ENCODE results near the gene AGAP9.
"Not testable (repeated sequence)": the region's sequence is repeated elsewhere in the genome, so short reads cannot be mapped to it uniquely, and the experiment has no call there.

The AGAP9 gene

GRCh38 chr10:47478114-47478513, 45.3 kb downstream of the AGAP9 start:
- not testable (repeated sequence) for H3K27ac Mint-ChIP-seq; H3K4me3 Mint-ChIP-seq; ATAC-seq (replicated peaks); H3K4me1 Mint-ChIP-seq; H3K9me3 Mint-ChIP-seq; DNase-seq; H3K27me3 Mint-ChIP-seq; H3K36me3 Mint-ChIP-seq

GRCh38 chr10:47477078-47477477, 46.4 kb downstream of the AGAP9 start:
- H3K27ac Mint-ChIP-seq; H3K9me3 Mint-ChIP-seq; H3K27me3 Mint-ChIP-seq; H3K4me1 Mint-ChIP-seq; DNase-seq; H3K4me3 Mint-ChIP-seq; H3K36me3 Mint-ChIP-seq; ATAC-seq (replicated peaks): not testable (repeated sequence)

- not testable (repeated sequence) for H3K27me3 Mint-ChIP-seq; H3K4me3 Mint-ChIP-seq; H3K9me3 Mint-ChIP-seq; H3K36me3 Mint-ChIP-seq; H3K27ac Mint-ChIP-seq; ATAC-seq (replicated peaks); H3K4me1 Mint-ChIP-seq; DNase-seq
These were observed 48.3 kb downstream of the AGAP9 start for GRCh38 chr10:47475101-47475500.

- H3K27ac Mint-ChIP-seq; H3K4me1 Mint-ChIP-seq; H3K36me3 Mint-ChIP-seq; H3K27me3 Mint-ChIP-seq; H3K4me3 Mint-ChIP-seq; ATAC-seq (replicated peaks); DNase-seq; H3K9me3 Mint-ChIP-seq: not testable (repeated sequence)
These were observed 49.9 kb downstream of the AGAP9 start for GRCh38 chr10:47473516-47473915.

GRCh38 chr10:47472647-47473046, 50.8 kb downstream of the AGAP9 start:
- H3K27me3 Mint-ChIP-seq, DNase-seq, H3K9me3 Mint-ChIP-seq, H3K4me3 Mint-ChIP-seq, H3K4me1 Mint-ChIP-seq, H3K36me3 Mint-ChIP-seq, H3K27ac Mint-ChIP-seq: not testable (repeated sequence)
- peak in 1 of 2 donors; percentile 67 for ATAC-seq (replicated peaks)

- not testable (repeated sequence) for DNase-seq; H3K9me3 Mint-ChIP-seq; H3K4me3 Mint-ChIP-seq; ATAC-seq (replicated peaks); H3K27ac Mint-ChIP-seq; H3K27me3 Mint-ChIP-seq; H3K36me3 Mint-ChIP-seq; H3K4me1 Mint-ChIP-seq
These were observed 51.4 kb downstream of the AGAP9 start for GRCh38 chr10:47472072-47472471.

- H3K9me3 Mint-ChIP-seq; H3K4me1 Mint-ChIP-seq; H3K4me3 Mint-ChIP-seq; DNase-seq; H3K36me3 Mint-ChIP-seq; H3K27me3 Mint-ChIP-seq; H3K27ac Mint-ChIP-seq; ATAC-seq (replicated peaks): not testable (repeated sequence)
These were observed 54.5 kb downstream of the AGAP9 start for GRCh38 chr10:47468731-47469528.

- not testable (repeated sequence) for H3K9me3 Mint-ChIP-seq; H3K4me3 Mint-ChIP-seq; DNase-seq; H3K4me1 Mint-ChIP-seq; H3K27ac Mint-ChIP-seq; H3K36me3 Mint-ChIP-seq; H3K27me3 Mint-ChIP-seq; ATAC-seq (replicated peaks)
These were observed 55.5 kb downstream of the AGAP9 start for GRCh38 chr10:47467957-47468356.

GRCh38 chr10:47467458-47467857, 56.0 kb downstream of the AGAP9 start:
- H3K4me1 Mint-ChIP-seq; H3K27me3 Mint-ChIP-seq; DNase-seq; H3K36me3 Mint-ChIP-seq; ATAC-seq (replicated peaks); H3K4me3 Mint-ChIP-seq; H3K9me3 Mint-ChIP-seq; H3K27ac Mint-ChIP-seq: not testable (repeated sequence)

GRCh38 chr10:47465216-47465917, 58.1 kb downstream of the AGAP9 start:
- ATAC-seq (replicated peaks); H3K9me3 Mint-ChIP-seq; H3K4me3 Mint-ChIP-seq; H3K27me3 Mint-ChIP-seq; DNase-seq; H3K36me3 Mint-ChIP-seq; H3K4me1 Mint-ChIP-seq; H3K27ac Mint-ChIP-seq: not testable (repeated sequence)

GRCh38 chr10:47462577-47463358, 60.7 kb downstream of the AGAP9 start:
- not testable (repeated sequence) for ATAC-seq (replicated peaks); H3K36me3 Mint-ChIP-seq; H3K4me3 Mint-ChIP-seq; H3K27ac Mint-ChIP-seq; H3K4me1 Mint-ChIP-seq; DNase-seq; H3K9me3 Mint-ChIP-seq; H3K27me3 Mint-ChIP-seq

GRCh38 chr10:47461261-47461687, 62.2 kb downstream of the AGAP9 start:
- not testable (repeated sequence) for H3K27ac Mint-ChIP-seq, H3K9me3 Mint-ChIP-seq, H3K27me3 Mint-ChIP-seq, H3K4me1 Mint-ChIP-seq, DNase-seq, H3K36me3 Mint-ChIP-seq
- peak overlapping the region; percentile 53 to 75 for H3K4me3 Mint-ChIP-seq
- peak; percentile 72 to 79 for ATAC-seq (replicated peaks)

GRCh38 chr10:47458466-47459154, 64.8 kb downstream of the AGAP9 start:
- no peak for DNase-seq
- H3K27ac Mint-ChIP-seq = no peak overlapping the region
- H3K36me3 Mint-ChIP-seq = no peaks in the 10 kb centered on the region
- ATAC-seq (replicated peaks) = no peak
- H3K4me3 Mint-ChIP-seq = no peak overlapping the region
- no peaks in the 10 kb centered on the region for H3K9me3 Mint-ChIP-seq
- peaks cover 5 to 9% of the 10 kb centered on the region in 2 donors for H3K4me1 Mint-ChIP-seq
- H3K27me3 Mint-ChIP-seq = peaks cover 5 to 9% of the 10 kb centered on the region in 2 donors

GRCh38 chr10:47457826-47458225, 65.6 kb downstream of the AGAP9 start:
- Mint-ChIP-seq H3K4me3 (no peak overlapping the region), H3K9me3 (no peaks in the 10 kb centered on the region), H3K27me3 (peaks cover 9% of the 10 kb centered on the region in 2 donors), H3K27ac (no peak overlapping the region), H3K4me1 (peaks cover 8 to 9% of the 10 kb centered on the region in 2 donors), H3K36me3 (no peaks in the 10 kb centered on the region)
- ATAC-seq (replicated peaks) (no peak), DNase-seq (no peak)
